ENCODE measurements around the gene OR5D18. TPM values are rescaled to one million over a fixed set of nuclear protein-coding genes. Genes with fewer than 3 reads are reported as not detected.

OR5D18 gene
- not detected in 2 replicates for total RNA-seq

GRCh38 chr11:55819330-55819729, at the start of gene OR5D18:
Gene OR5D18, plus strand, starts transcription at chr11:55819630. Its CDS starts 0 bp downstream, at chr11:55819630.

GRCh38 chr11:55773138-55773537, 46.3 kb upstream of the OR5D18 start, which contains the start of gene OR5D13:
Gene OR5D13, plus strand, starts transcription at chr11:55773438. Its CDS starts 0 bp downstream, at chr11:55773438.

GRCh38 chr11:55795256-55795655, 24.2 kb upstream of the OR5D18 start, which contains the start of gene OR5D14:
Gene OR5D14, plus strand, starts transcription at chr11:55795556. Its CDS starts 0 bp downstream, at chr11:55795556.

GRCh38 chr11:55811067-55811466, 8.4 kb upstream of the OR5D18 start, which contains the start of gene OR5L1:
Gene OR5L1, plus strand, starts transcription at chr11:55811367. Its CDS starts 100 bp downstream, at chr11:55811467.

GRCh38 chr11:55826919-55827318, 7.5 kb downstream of the OR5D18 start, which contains the start of gene OR5L2:
Gene OR5L2, plus strand, starts transcription at chr11:55827219. Its CDS starts 0 bp downstream, at chr11:55827219.

GRCh38 chr11:55838452-55838851, 19.0 kb downstream of the OR5D18 start, which contains the start of gene OR5D16:
Gene OR5D16, plus strand, starts transcription at chr11:55838752. Its CDS starts 0 bp downstream, at chr11:55838752.

Small RNA genes within 50 kb of the gene (small RNA-seq; reads per million reads assigned to genes)
- not detected for gene AC036111.3

Other genes starting within 250 kb of the OR5D18 start
- not detected in 2 replicates for gene OR4C16, start 247.5 kb upstream of the OR5D18 start, total RNA-seq
- gene OR4C11, start 212.0 kb upstream of the OR5D18 start, total RNA-seq, result not detected in 2 replicates
- gene OR4P4, start 184.5 kb upstream of the OR5D18 start, total RNA-seq, result not detected in 2 replicates
- not detected in 2 replicates for gene OR4S2, start 171.3 kb upstream of the OR5D18 start, total RNA-seq
- not detected in 2 replicates for gene OR4C6, start 157.4 kb upstream of the OR5D18 start, total RNA-seq
- not detected in 2 replicates for gene OR5D13, start 46.2 kb upstream of the OR5D18 start, total RNA-seq
- gene OR5D14, start 24.1 kb upstream of the OR5D18 start, total RNA-seq, result not detected in 2 replicates
- gene OR5L1, start 8.3 kb upstream of the OR5D18 start, total RNA-seq, result not detected in 2 replicates
- not detected in 2 replicates for gene OR5L2, start 7.6 kb downstream of the OR5D18 start, total RNA-seq
- gene OR5D16, start 19.1 kb downstream of the OR5D18 start, total RNA-seq, result not detected in 2 replicates
- not detected in 2 replicates for gene TRIM51, start 63.7 kb downstream of the OR5D18 start, total RNA-seq
- not detected in 2 replicates for gene OR5W2, start 95.0 kb downstream of the OR5D18 start, total RNA-seq
- gene OR5I1, start 116.8 kb downstream of the OR5D18 start, total RNA-seq, result not detected in 2 replicates
- not detected in 2 replicates for gene OR10AG1, start 150.3 kb downstream of the OR5D18 start, total RNA-seq
- gene OR5F1, start 175.0 kb downstream of the OR5D18 start, total RNA-seq, result not detected in 2 replicates
- gene OR5AS1, start 208.0 kb downstream of the OR5D18 start, total RNA-seq, result not detected in 2 replicates